ENCODE measurements around the gene DDAH1.

GRCh38 chr1:85504417-85504816 is 39.5 kb upstream of the DDAH1 start:
- TF ChIP-seq CTCF (IDR thresholded peaks at IDR 0.05; ENCODE audit: insufficient read depth, low read length, poor library complexity, severe bottlenecking) (no peak), EZH2phosphoT487 (conservative IDR thresholded peaks at IDR 0.05; ENCODE audit: low read length) (no peak)

Measured in SU-DHL-6 (cell line).